ENCODE measurements around the gene SLC39A8. TPM values are rescaled to one million over a fixed set of nuclear protein-coding genes. Genes with fewer than 3 reads are reported as not detected.

Gene SLC39A8
- total and polyA plus RNA-seq, 2 donors = 23.0 to 28.2 TPM

GRCh38 chr4:102316585-102316984, 28.7 kb downstream of the SLC39A8 start:
- H3K4me3 ChIP-seq (ENCODE audit: low read length in 2 of 2) = no peak overlapping the region
- H3K4me1 ChIP-seq (ENCODE audit: control insufficient read depth in 2 of 2, insufficient read depth in 2 of 2, low read length in 2 of 2) = peaks cover 0 to 2% of the 10 kb centered on the region in 2 donors
- DNase-seq (ENCODE audit: low read depth in 6 of 9, low spot score in 9 of 9) = no peak
- WGBS = 98% methylated on average over 2 of the region's 2 CpGs
- H3K9me3 ChIP-seq (ENCODE audit: control insufficient read depth in 2 of 2, insufficient read depth in 1 of 2, low read length in 1 of 2) = no peaks in the 10 kb centered on the region
- H3K27ac ChIP-seq (ENCODE audit: low read depth in 1 of 2, low read length in 1 of 2) = no peak overlapping the region
- no peaks in the 10 kb centered on the region for H3K36me3 ChIP-seq (ENCODE audit: control insufficient read depth in 2 of 2, insufficient read depth in 2 of 2, low read length in 1 of 2)
- H3K27me3 ChIP-seq (ENCODE audit: control insufficient read depth in 2 of 2, insufficient read depth in 1 of 2, low read length in 1 of 2) = no peaks in the 10 kb centered on the region

DNA sequence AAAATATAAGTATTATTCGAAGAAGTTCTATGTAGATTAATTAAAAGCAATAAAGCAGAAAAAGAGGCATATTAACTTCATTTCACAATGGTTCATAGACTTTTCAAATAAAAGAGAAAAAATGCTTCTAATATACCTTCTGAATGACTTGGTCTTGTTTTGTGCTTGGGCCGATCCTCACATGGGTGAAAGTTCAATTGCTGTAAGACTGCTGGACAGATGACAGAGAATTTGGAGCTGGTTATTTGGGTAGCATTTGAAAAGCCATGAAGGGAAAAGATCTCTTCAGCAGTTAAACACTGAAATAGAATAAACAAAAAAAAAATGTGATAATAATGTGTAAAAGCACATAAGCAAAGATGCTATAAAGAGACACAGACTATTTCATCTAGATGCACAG, 29.8 kb downstream of the SLC39A8 start:
- Histone ChIP-seq H3K4me3 (ENCODE audit: low read length in 2 of 2) (no peak overlapping the region), H3K36me3 (ENCODE audit: control insufficient read depth in 2 of 2, insufficient read depth in 2 of 2, low read length in 1 of 2) (no peaks in the 10 kb centered on the region), H3K4me1 (ENCODE audit: control insufficient read depth in 2 of 2, insufficient read depth in 2 of 2, low read length in 2 of 2) (peaks cover 0 to 2% of the 10 kb centered on the region in 2 donors), H3K9me3 (ENCODE audit: control insufficient read depth in 2 of 2, insufficient read depth in 1 of 2, low read length in 1 of 2) (no peaks in the 10 kb centered on the region), H3K27me3 (ENCODE audit: control insufficient read depth in 2 of 2, insufficient read depth in 1 of 2, low read length in 1 of 2) (no peaks in the 10 kb centered on the region), H3K27ac (ENCODE audit: low read depth in 1 of 2, low read length in 1 of 2) (no peak overlapping the region)
- no peak for DNase-seq (ENCODE audit: low read depth in 6 of 9, low spot score in 9 of 9)
- WGBS = 96% methylated on average over 2 of the region's 2 CpGs

- 79% methylated on average over 2 of the region's 2 CpGs for WGBS
- no peak for DNase-seq (ENCODE audit: low read depth in 6 of 9, low spot score in 9 of 9)
These were observed 32.9 kb downstream of the SLC39A8 start for GRCh38 chr4:102312417-102312816.

GRCh38 chr4:102311912-102312311, 33.4 kb downstream of the SLC39A8 start:
- H3K9me3 ChIP-seq (ENCODE audit: control insufficient read depth in 2 of 2, insufficient read depth in 1 of 2, low read length in 1 of 2) = no peaks in the 10 kb centered on the region
- no peaks in the 10 kb centered on the region for H3K36me3 ChIP-seq (ENCODE audit: control insufficient read depth in 2 of 2, insufficient read depth in 2 of 2, low read length in 1 of 2)
- no peaks in the 10 kb centered on the region for H3K27me3 ChIP-seq (ENCODE audit: control insufficient read depth in 2 of 2, insufficient read depth in 1 of 2, low read length in 1 of 2)
- H3K4me3 ChIP-seq (ENCODE audit: low read length in 2 of 2) = no peak overlapping the region
- no peaks in the 10 kb centered on the region for H3K4me1 ChIP-seq (ENCODE audit: control insufficient read depth in 2 of 2, insufficient read depth in 2 of 2, low read length in 2 of 2)
- H3K27ac ChIP-seq (ENCODE audit: low read depth in 1 of 2, low read length in 1 of 2) = no peak overlapping the region
- WGBS = 75% methylated on average over 2 of the region's 2 CpGs
- no peak for DNase-seq (ENCODE audit: low read depth in 6 of 9, low spot score in 9 of 9)

More at GRCh38 chr4:102312417-102312816, 32.9 kb downstream of the SLC39A8 start:
- no peaks in the 10 kb centered on the region for H3K36me3 ChIP-seq (ENCODE audit: control insufficient read depth in 2 of 2, insufficient read depth in 2 of 2, low read length in 1 of 2)
- H3K4me1 ChIP-seq (ENCODE audit: control insufficient read depth in 2 of 2, insufficient read depth in 2 of 2, low read length in 2 of 2) = no peaks in the 10 kb centered on the region
- H3K4me3 ChIP-seq (ENCODE audit: low read length in 2 of 2) = no peak overlapping the region
- H3K27ac ChIP-seq (ENCODE audit: low read depth in 1 of 2, low read length in 1 of 2) = no peak overlapping the region
- H3K27me3 ChIP-seq (ENCODE audit: control insufficient read depth in 2 of 2, insufficient read depth in 1 of 2, low read length in 1 of 2) = no peaks in the 10 kb centered on the region
- no peaks in the 10 kb centered on the region for H3K9me3 ChIP-seq (ENCODE audit: control insufficient read depth in 2 of 2, insufficient read depth in 1 of 2, low read length in 1 of 2)

- WGBS = 99% methylated on average over 1 of the region's 1 CpG
- no peak overlapping the region for H3K4me3 ChIP-seq (ENCODE audit: low read length in 2 of 2)
- no peaks in the 10 kb centered on the region for H3K4me1 ChIP-seq (ENCODE audit: control insufficient read depth in 2 of 2, insufficient read depth in 2 of 2, low read length in 2 of 2)
- no peak for DNase-seq (ENCODE audit: low read depth in 6 of 9, low spot score in 9 of 9)
- H3K36me3 ChIP-seq (ENCODE audit: control insufficient read depth in 2 of 2, insufficient read depth in 2 of 2, low read length in 1 of 2) = no peaks in the 10 kb centered on the region
- H3K9me3 ChIP-seq (ENCODE audit: control insufficient read depth in 2 of 2, insufficient read depth in 1 of 2, low read length in 1 of 2) = no peaks in the 10 kb centered on the region
- H3K27ac ChIP-seq (ENCODE audit: low read depth in 1 of 2, low read length in 1 of 2) = no peak overlapping the region
- H3K27me3 ChIP-seq (ENCODE audit: control insufficient read depth in 2 of 2, insufficient read depth in 1 of 2, low read length in 1 of 2) = no peaks in the 10 kb centered on the region
These were observed 33.9 kb downstream of the SLC39A8 start for GRCh38 chr4:102311407-102311806.

- no peak for DNase-seq (ENCODE audit: low read depth in 6 of 9, low spot score in 9 of 9)
- Histone ChIP-seq H3K4me3 (ENCODE audit: low read length in 2 of 2) (no peak overlapping the region), H3K36me3 (ENCODE audit: control insufficient read depth in 2 of 2, insufficient read depth in 2 of 2, low read length in 1 of 2) (no peaks in the 10 kb centered on the region), H3K4me1 (ENCODE audit: control insufficient read depth in 2 of 2, insufficient read depth in 2 of 2, low read length in 2 of 2) (no peaks in the 10 kb centered on the region), H3K27me3 (ENCODE audit: control insufficient read depth in 2 of 2, insufficient read depth in 1 of 2, low read length in 1 of 2) (no peaks in the 10 kb centered on the region), H3K27ac (ENCODE audit: low read depth in 1 of 2, low read length in 1 of 2) (no peak overlapping the region), H3K9me3 (ENCODE audit: control insufficient read depth in 2 of 2, insufficient read depth in 1 of 2, low read length in 1 of 2) (no peaks in the 10 kb centered on the region)
- WGBS = 83% methylated on average over 1 of the region's 1 CpG
These were observed 37.1 kb downstream of the SLC39A8 start for GRCh38 chr4:102308032-102308799.

- H3K27me3 ChIP-seq (ENCODE audit: control insufficient read depth in 2 of 2, insufficient read depth in 1 of 2, low read length in 1 of 2) = no peaks in the 10 kb centered on the region
- H3K9me3 ChIP-seq (ENCODE audit: control insufficient read depth in 2 of 2, insufficient read depth in 1 of 2, low read length in 1 of 2) = no peaks in the 10 kb centered on the region
- no peak for DNase-seq (ENCODE audit: low read depth in 6 of 9, low spot score in 9 of 9)
- WGBS = 97% methylated on average over 1 of the region's 1 CpG
- no peaks in the 10 kb centered on the region for H3K4me1 ChIP-seq (ENCODE audit: control insufficient read depth in 2 of 2, insufficient read depth in 2 of 2, low read length in 2 of 2)
- H3K4me3 ChIP-seq (ENCODE audit: low read length in 2 of 2) = no peak overlapping the region
- H3K36me3 ChIP-seq (ENCODE audit: control insufficient read depth in 2 of 2, insufficient read depth in 2 of 2, low read length in 1 of 2) = peaks cover 0 to 2% of the 10 kb centered on the region in 2 donors
- no peak overlapping the region for H3K27ac ChIP-seq (ENCODE audit: low read depth in 1 of 2, low read length in 1 of 2)
These were observed 39.6 kb downstream of the SLC39A8 start for GRCh38 chr4:102305666-102306065.

GRCh38 chr4:102302762-102303161, 42.5 kb downstream of the SLC39A8 start:
- Histone ChIP-seq H3K27me3 (ENCODE audit: control insufficient read depth in 2 of 2, insufficient read depth in 1 of 2, low read length in 1 of 2) (no peaks in the 10 kb centered on the region), H3K4me1 (ENCODE audit: control insufficient read depth in 2 of 2, insufficient read depth in 2 of 2, low read length in 2 of 2) (no peaks in the 10 kb centered on the region), H3K9me3 (ENCODE audit: control insufficient read depth in 2 of 2, insufficient read depth in 1 of 2, low read length in 1 of 2) (no peaks in the 10 kb centered on the region), H3K4me3 (ENCODE audit: low read length in 2 of 2) (no peak overlapping the region), H3K36me3 (ENCODE audit: control insufficient read depth in 2 of 2, insufficient read depth in 2 of 2, low read length in 1 of 2) (peaks cover 0 to 2% of the 10 kb centered on the region in 2 donors), H3K27ac (ENCODE audit: low read depth in 1 of 2, low read length in 1 of 2) (no peak overlapping the region)
- 92% methylated on average over 1 of the region's 1 CpG for WGBS
- DNase-seq (ENCODE audit: low read depth in 6 of 9, low spot score in 9 of 9) = no peak

GRCh38 chr4:102301167-102301566, 44.1 kb downstream of the SLC39A8 start:
- H3K27ac ChIP-seq (ENCODE audit: low read depth in 1 of 2, low read length in 1 of 2) = no peak overlapping the region

More at GRCh38 chr4:102301167-102301566, 44.1 kb downstream of the SLC39A8 start:
- WGBS = 97% methylated on average over 1 of the region's 1 CpG
- peaks cover 0 to 4% of the 10 kb centered on the region in 2 donors for H3K36me3 ChIP-seq (ENCODE audit: control insufficient read depth in 2 of 2, insufficient read depth in 2 of 2, low read length in 1 of 2)
- DNase-seq (ENCODE audit: low read depth in 6 of 9, low spot score in 9 of 9) = no peak
- no peak overlapping the region for H3K4me3 ChIP-seq (ENCODE audit: low read length in 2 of 2)
- no peaks in the 10 kb centered on the region for H3K9me3 ChIP-seq (ENCODE audit: control insufficient read depth in 2 of 2, insufficient read depth in 1 of 2, low read length in 1 of 2)
- H3K4me1 ChIP-seq (ENCODE audit: control insufficient read depth in 2 of 2, insufficient read depth in 2 of 2, low read length in 2 of 2) = no peaks in the 10 kb centered on the region
- H3K27me3 ChIP-seq (ENCODE audit: control insufficient read depth in 2 of 2, insufficient read depth in 1 of 2, low read length in 1 of 2) = no peaks in the 10 kb centered on the region

Measured in thymus (tissue), 11 donors.